GM19452 (cell line): ENCODE results near the gene MGST3.
A peak's percentile ranks its signal among the peaks of the same experiment; 100 is the strongest.
"Not testable (repeated sequence)": the region's sequence is repeated elsewhere in the genome, so short reads cannot be mapped to it uniquely, and the experiment has no call there.

Experiments
- ATAC-seq: cut with Tn5 transposase; IDR thresholded peaks from one replicate; pipeline ENCODE4 v1.9.1; 2021; ENCODE audit not compliant: unreplicated experiment

The MGST3 gene

DNA sequence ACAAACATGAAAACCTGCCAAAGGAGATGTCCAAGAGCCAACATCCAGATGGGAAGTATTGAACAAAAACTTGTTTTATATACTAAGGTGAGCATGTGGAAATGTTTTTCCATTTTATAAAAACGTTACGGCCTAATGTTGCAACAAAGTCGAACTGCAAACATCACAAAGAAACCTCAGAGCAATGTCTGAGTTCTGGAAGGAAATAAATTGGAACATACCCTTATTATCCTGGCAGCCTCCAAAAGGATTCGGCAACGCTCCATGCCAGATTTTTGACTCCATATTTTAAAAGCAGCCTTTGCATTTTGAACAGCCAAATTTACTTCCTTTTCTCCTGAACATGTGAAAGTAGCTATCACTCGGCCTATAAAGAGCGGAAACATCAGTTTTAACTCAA lies 64.0 kb downstream of the MGST3 start:
- ATAC-seq: no peak

DNA sequence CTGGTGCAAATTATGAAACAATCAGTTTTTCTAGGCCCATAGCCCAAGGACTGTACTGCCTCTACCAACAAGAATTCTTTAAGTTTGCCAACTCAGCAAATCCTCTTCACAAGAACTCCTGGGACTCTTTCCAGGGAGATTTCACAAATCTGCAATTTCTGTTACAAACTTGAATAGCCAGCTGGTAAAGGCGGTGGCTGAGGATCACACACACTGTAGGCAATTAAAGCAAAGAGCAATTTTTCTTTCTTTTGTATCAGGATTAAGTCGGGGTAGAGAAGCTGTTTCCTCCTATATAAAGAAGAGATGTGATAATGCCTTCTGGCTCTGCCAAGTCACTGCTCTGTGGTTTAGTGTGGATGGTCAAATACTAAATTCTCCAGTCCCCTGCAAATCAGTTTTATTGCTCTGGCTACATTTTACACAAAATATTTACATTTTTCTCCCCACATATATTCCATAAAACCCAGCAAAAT lies 65.6 kb downstream of the MGST3 start:
- ATAC-seq: no peak

DNA sequence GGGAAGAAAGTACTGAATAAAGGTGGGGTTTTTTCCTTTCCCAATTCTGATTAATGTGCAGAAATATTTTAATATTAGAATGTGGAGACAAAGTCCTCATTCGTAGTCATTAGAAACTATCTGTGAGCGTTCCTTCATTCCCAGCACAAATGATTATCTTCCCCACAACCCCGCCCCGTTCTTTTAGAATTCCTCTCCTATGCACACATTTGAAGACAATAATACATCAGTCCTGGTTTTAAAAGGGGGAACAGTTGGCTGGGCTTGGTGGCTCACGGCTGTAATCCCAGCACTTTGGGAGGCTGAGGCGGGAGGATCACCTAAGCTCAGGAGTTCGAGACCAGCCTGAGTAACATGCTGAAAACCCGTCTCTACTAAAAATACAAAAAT lies 66.5 kb downstream of the MGST3 start:
- ATAC-seq: no peak

DNA sequence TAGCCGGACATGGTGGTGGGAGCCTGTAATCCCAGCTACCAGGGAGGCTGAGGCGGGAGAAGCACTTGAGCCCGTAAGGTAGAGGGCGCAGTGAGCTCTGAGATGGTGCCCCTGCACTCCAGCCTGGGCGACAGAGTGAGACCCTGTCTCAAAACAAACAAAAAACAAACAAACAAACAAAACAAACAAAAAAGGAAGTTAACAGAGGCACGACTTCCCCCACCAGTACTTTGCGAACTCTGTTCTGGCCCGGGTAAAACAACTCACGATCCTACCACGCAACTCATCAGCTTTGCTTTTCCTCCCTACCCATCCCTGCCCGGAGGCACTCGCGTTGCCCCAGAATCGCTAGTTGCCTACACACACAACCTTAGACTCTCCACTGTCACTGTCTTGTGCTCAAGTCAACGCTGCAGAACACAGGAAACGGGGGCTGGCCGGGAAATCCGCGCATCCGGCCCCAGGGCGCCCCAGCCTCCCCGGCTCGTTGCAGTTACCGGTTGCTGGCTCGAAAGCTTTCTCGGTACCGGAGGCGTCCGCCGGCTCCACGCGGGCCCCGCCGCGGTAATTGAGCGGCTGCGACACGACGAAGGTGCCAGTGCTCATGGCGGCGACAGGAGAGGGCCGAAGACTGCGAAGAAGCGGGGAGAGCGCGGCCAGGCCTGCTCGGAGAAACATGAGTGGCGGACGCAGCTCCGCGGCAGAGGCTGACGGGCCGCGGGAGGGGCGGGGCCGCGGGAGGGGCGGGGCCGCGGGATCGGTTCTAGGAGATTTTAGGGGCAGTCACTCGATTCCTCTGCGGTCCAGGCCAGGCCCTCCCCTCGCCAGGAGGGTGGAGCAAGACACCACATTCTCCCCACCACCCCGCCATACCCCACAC lies 67.1 kb downstream of the MGST3 start, which contains the start of gene ALDH9A1:
ALDH9A1 (minus strand) TSS at position 682 of the 880 bp plus-strand sequence; CDS start at position 678, 4 bp downstream.
- ATAC-seq: peak; percentile 90

DNA sequence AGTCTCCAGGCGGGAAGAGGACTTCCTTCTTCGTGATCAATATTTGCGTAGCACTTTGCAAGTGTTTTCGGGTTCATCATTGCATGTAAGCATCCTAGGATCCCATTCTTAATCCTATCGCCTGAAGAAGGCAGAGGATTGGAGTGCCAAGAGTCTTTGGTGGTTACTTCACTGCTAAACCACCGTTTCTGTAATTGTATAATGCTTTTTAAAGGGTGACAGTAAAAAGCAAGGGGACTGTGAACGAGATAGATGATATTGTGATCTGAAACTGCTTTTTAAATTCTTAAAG lies 67.7 kb downstream of the MGST3 start:
- ATAC-seq: no peak

DNA sequence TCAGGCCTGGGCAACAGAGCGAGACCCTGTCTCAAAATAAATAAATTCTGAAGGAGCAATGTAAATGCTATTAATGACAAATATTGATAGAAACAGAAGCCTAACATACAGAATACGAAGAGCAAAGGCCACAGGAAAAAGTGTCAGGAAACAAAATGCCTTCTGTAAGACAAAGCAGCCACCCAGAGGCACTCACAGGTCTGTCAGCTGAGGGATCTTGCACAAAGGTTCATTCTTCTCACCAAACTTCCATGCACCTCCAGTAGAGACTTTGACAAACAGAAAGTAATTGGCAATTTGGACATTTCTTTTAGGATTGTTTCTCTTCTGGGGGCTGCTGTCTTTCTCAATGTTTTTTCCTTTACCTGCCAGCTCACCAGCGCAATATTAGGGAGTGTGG lies 68.5 kb downstream of the MGST3 start:
- ATAC-seq: no peak

DNA sequence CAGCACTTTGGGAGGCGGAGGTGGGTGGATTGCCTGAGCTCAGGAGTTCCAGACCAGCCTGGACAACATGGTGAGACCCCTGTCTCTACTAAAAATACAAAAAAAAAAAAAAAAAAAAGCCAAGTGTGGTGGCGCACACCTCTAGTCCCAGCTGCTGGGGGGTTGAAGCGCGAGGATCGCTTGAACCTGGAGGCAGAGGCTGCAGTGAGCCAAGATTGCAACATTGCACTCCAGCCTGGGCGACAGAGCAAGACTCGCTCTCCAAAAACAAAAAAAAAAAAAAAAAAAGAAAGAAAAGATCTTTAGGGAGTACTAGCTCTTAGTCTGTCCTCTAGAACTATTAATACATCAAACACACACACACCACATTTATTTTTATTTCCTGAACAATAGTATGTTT lies 70.9 kb downstream of the MGST3 start:
- ATAC-seq: not testable (repeated sequence)

DNA sequence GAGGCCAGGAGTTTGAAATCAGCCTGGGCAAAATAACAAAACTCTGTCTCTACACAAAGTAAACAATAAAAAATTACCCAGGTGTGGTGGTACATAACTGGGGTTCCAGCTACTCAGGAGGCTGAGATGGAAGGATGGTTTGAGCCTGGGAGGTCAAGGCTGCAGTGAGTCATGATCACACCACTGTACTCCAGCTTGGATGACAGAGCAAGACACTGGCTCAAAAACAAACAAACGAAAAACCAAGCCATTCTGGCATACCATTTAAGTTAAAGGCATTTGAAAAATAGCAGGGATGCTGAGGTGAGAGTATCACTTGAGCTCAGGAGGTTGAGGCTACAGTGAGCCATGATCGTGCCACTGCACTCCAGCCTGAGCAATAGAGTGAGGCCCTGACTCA lies 72.6 kb downstream of the MGST3 start:
- ATAC-seq: no peak
